ENCODE data around the gene WEE2. TPM values are rescaled to one million over a fixed set of nuclear protein-coding genes. Genes with fewer than 3 reads are reported as not detected.

WEE2 gene
- total RNA-seq, 1 experiment from 2014 or later: 0.04 TPM

- TF ChIP-seq, protein P1, sequence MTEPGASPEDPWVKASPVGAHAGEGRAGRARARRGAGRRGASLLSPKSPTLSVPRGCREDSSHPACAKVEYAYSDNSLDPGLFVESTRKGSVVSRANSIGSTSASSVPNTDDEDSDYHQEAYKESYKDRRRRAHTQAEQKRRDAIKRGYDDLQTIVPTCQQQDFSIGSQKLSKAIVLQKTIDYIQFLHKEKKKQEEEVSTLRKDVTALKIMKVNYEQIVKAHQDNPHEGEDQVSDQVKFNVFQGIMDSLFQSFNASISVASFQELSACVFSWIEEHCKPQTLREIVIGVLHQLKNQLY (CRISPR knock-in tag; IDR thresholded peaks at IDR 0.05): no peak
- no peak for TF ChIP-seq HMGA2 (CRISPR knock-in tag; IDR thresholded peaks at IDR 0.05)
- TF ChIP-seq FOXP4 (CRISPR knock-in tag; IDR thresholded peaks at IDR 0.05): no peak
- TF ChIP-seq AFF4 (CRISPR knock-in tag; IDR thresholded peaks at IDR 0.05; ENCODE audit: borderline replicate concordance): no peak
- no peak for TF ChIP-seq ATF2 (CRISPR knock-in tag; IDR thresholded peaks at IDR 0.05; ENCODE audit: borderline replicate concordance, low read depth)
- TF ChIP-seq, protein P2, sequence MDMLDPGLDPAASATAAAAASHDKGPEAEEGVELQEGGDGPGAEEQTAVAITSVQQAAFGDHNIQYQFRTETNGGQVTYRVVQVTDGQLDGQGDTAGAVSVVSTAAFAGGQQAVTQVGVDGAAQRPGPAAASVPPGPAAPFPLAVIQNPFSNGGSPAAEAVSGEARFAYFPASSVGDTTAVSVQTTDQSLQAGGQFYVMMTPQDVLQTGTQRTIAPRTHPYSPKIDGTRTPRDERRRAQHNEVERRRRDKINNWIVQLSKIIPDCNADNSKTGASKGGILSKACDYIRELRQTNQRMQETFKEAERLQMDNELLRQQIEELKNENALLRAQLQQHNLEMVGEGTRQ (CRISPR knock-in tag; IDR thresholded peaks at IDR 0.05): no peak
- no peak for TF ChIP-seq ZSCAN18 (CRISPR knock-in tag; IDR thresholded peaks at IDR 0.05)
- TF ChIP-seq CTCF (IDR thresholded peaks at IDR 0.05): no peak
- TF ChIP-seq PRDM15 (CRISPR knock-in tag; IDR thresholded peaks at IDR 0.05): no peak
Observed at GRCh38 chr7:141709318-141709717, 1.2 kb downstream of the WEE2 start (continued).
